ENCODE measurements around the gene KIRREL2. TPM values are rescaled to one million over a fixed set of nuclear protein-coding genes. Genes with fewer than 3 reads are reported as not detected.
A peak's percentile ranks its signal among the peaks of the same experiment; 100 is the strongest.

The KIRREL2 gene
- total RNA-seq, 1 experiment from 2014 or later = not detected

DNA sequence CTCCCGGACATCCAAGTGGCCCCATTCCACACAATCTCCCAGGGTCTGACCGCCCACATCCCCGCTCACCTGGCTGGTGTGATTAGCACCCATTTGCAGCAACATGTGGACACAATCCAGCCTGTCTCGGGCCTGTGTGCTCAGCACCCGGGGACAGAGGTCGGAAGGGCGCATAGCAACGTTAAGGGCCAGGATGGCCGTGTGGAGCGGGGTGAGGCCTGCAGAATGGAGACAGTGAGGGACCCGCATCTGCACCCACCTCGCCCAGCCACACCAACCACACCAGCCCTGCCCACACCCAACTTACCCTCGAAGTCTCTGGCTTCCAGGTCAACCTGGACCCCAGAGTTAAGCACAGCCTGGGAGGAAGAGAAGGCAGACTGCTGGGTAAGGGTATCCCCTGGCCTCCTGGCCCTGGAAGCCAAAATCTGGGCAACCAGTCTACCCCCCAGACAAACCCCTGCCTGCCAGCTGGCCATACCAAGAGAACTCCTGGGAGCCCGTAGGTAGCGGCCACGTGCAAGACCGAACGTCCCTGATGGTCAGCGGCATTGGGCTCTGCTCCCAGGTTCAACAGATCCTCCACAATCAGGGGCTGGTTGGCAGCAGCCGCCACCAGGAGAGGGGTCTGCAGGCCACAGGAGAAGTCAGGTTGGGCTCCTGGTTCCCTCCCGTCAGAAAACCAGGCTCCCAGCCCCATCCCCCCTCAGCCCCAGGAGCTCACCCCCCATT is 39.4 kb downstream of the KIRREL2 start:
- no peak overlapping the region for H3K4me3 Mint-ChIP-seq (ENCODE audit: unreplicated experiment)
- TF ChIP-seq, protein P1, sequence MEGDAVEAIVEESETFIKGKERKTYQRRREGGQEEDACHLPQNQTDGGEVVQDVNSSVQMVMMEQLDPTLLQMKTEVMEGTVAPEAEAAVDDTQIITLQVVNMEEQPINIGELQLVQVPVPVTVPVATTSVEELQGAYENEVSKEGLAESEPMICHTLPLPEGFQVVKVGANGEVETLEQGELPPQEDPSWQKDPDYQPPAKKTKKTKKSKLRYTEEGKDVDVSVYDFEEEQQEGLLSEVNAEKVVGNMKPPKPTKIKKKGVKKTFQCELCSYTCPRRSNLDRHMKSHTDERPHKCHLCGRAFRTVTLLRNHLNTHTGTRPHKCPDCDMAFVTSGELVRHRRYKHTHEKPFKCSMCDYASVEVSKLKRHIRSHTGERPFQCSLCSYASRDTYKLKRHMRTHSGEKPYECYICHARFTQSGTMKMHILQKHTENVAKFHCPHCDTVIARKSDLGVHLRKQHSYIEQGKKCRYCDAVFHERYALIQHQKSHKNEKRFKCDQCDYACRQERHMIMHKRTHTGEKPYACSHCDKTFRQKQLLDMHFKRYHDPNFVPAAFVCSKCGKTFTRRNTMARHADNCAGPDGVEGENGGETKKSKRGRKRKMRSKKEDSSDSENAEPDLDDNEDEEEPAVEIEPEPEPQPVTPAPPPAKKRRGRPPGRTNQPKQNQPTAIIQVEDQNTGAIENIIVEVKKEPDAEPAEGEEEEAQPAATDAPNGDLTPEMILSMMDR (IDR thresholded peaks at IDR 0.05; ENCODE audit: unreplicated experiment) = no peak
- H3K27ac Mint-ChIP-seq (ENCODE audit: low read depth, unreplicated experiment) = no peak overlapping the region
- intact Hi-C loops (cut with micrococcal nuclease) = no loop called here
- no peaks in the 10 kb centered on the region for H3K4me1 Mint-ChIP-seq (ENCODE audit: insufficient read depth, unreplicated experiment)
- H3K9me3 Mint-ChIP-seq (ENCODE audit: unreplicated experiment) = no peaks in the 10 kb centered on the region
- H3K36me3 Mint-ChIP-seq (ENCODE audit: insufficient read depth, unreplicated experiment) = peaks cover 42% of the 10 kb centered on the region
- DNase-seq (ENCODE audit: unreplicated experiment) = no peak
- ChIA-PET CTCF (interaction anchor here (2.3 kb wide), 1 partner anchor 13 kb away, joined by 10 read pairs; no protein-coding TSS in a partner anchor), POLR2A (interaction anchor here (0.6 kb wide), 1 partner anchor 340 kb away, joined by 3 read pairs; no protein-coding TSS in a partner anchor)
- BruUV-seq (replicated peaks) = no TSS peak
- no peaks in the 10 kb centered on the region for H3K27me3 Mint-ChIP-seq (ENCODE audit: insufficient read depth, unreplicated experiment)

DNA sequence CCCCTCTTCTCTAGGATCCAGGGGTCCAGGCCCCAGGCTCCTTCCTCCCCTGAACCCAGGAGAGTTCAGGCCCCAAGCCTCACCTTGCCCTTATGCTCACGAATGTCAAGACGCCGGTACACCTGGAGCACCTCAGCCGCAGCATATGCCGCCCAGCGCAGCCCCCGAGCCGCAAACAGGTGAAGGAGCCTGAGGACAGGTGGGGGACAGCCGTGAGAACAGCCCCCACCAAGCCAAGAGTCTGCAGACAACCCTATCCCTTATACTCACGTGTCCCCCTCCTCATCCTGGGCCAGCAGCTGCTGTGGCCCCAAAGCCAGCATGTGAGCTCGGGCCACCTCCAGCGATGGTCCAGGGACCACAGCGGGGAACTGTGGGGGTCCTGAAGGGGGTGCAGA is 39.9 kb downstream of the KIRREL2 start:
- Mint-ChIP-seq H3K4me1 (ENCODE audit: insufficient read depth, unreplicated experiment) (no peaks in the 10 kb centered on the region), H3K9me3 (ENCODE audit: unreplicated experiment) (no peaks in the 10 kb centered on the region), H3K27me3 (ENCODE audit: insufficient read depth, unreplicated experiment) (no peaks in the 10 kb centered on the region), H3K36me3 (ENCODE audit: insufficient read depth, unreplicated experiment) (peaks cover 40% of the 10 kb centered on the region), H3K27ac (ENCODE audit: low read depth, unreplicated experiment) (no peak overlapping the region), H3K4me3 (ENCODE audit: unreplicated experiment) (no peak overlapping the region)
- no peak for DNase-seq (ENCODE audit: unreplicated experiment)
- ChIA-PET CTCF (interaction anchor here (1.1 to 2.3 kb wide), 2 partner anchors 14 to 16 kb away, joined by 3 to 10 read pairs; no protein-coding TSS in a partner anchor), POLR2A (interaction anchor here (0.6 kb wide), 1 partner anchor 339 kb away, joined by 3 read pairs; no protein-coding TSS in a partner anchor)
- BruUV-seq (replicated peaks) = no TSS peak
- TF ChIP-seq, protein P1 (IDR thresholded peaks at IDR 0.05; ENCODE audit: unreplicated experiment) = no peak
- intact Hi-C loops (cut with micrococcal nuclease) = no loop called here

DNA sequence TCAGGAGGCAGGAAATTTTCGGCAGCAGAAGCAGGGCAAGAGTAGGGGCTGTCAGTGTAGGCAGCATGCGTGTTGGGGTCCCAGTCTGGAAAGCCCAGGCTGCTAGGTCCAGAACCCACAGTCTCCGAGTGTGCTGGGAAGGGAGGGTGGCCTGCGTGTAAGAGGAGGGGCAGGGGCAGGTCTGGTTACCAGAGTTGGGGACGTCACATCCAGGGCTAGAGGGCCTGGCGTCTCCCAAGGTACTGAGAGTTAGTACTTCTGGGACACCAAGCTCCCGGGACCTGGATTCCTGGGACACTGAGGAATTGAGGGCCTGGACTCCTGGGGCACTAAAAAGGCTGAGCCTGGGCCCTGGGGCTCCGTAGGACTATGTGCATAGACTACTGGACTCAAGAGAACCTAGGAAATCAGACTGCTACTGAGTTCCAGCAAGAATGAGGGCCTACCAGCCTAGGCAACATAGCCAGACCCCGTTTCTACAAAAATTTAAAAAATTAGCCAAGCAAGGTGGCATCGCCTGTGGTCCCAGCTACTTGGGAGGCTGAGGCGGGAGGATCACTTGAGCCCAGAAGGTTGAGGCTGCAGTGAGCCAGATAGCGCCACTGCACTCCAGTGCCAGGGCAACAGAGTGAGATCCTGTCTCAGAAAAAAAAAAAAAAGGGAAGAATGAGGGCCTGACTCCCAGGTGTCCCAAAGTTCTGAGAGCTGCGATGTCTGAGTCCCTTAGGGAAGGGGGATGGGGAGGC is 41.2 kb downstream of the KIRREL2 start:
- TF ChIP-seq, protein P1 (IDR thresholded peaks at IDR 0.05; ENCODE audit: unreplicated experiment) = no peak
- BruUV-seq (replicated peaks) = no TSS peak
- Mint-ChIP-seq H3K27ac (ENCODE audit: low read depth, unreplicated experiment) (peak overlapping the region; percentile 90), H3K9me3 (ENCODE audit: unreplicated experiment) (no peaks in the 10 kb centered on the region), H3K36me3 (ENCODE audit: insufficient read depth, unreplicated experiment) (peaks cover 31% of the 10 kb centered on the region), H3K4me1 (ENCODE audit: insufficient read depth, unreplicated experiment) (peaks cover 8% of the 10 kb centered on the region), H3K4me3 (ENCODE audit: unreplicated experiment) (peak overlapping the region; percentile 90), H3K27me3 (ENCODE audit: insufficient read depth, unreplicated experiment) (no peaks in the 10 kb centered on the region)
- CTCF ChIA-PET = interaction anchor here (0.7 to 2.1 kb wide), 4 partner anchors 15 to 33 kb away, joined by 3 to 15 read pairs (median 3); no protein-coding TSS in a partner anchor
- DNase-seq (ENCODE audit: unreplicated experiment) = no peak
- intact Hi-C loops (cut with micrococcal nuclease) = no loop called here
- POLR2A ChIA-PET = interaction anchor here (0.6 to 1.3 kb wide), 5 partner anchors 10 to 150 kb away, joined by 3 to 5 read pairs (median 3); partner anchors contain the start of gene LIN37

- DNase-seq (ENCODE audit: unreplicated experiment) = no peak
- Mint-ChIP-seq H3K4me1 (ENCODE audit: insufficient read depth, unreplicated experiment) (peaks cover 13% of the 10 kb centered on the region), H3K9me3 (ENCODE audit: unreplicated experiment) (no peaks in the 10 kb centered on the region), H3K27ac (ENCODE audit: low read depth, unreplicated experiment) (peak overlapping the region; percentile 90), H3K27me3 (ENCODE audit: insufficient read depth, unreplicated experiment) (no peaks in the 10 kb centered on the region), H3K4me3 (ENCODE audit: unreplicated experiment) (peak overlapping the region; percentile 90), H3K36me3 (ENCODE audit: insufficient read depth, unreplicated experiment) (peaks cover 27% of the 10 kb centered on the region)
- POLR2A ChIA-PET = interaction anchor here (0.6 to 1.3 kb wide), 5 partner anchors 11 to 150 kb away, joined by 3 to 5 read pairs (median 3); partner anchors contain the start of gene LIN37
- no TSS peak for BruUV-seq (replicated peaks)
- intact Hi-C loops (cut with micrococcal nuclease) = no loop called here
- TF ChIP-seq, protein P1 (IDR thresholded peaks at IDR 0.05; ENCODE audit: unreplicated experiment) = no peak
- CTCF ChIA-PET = interaction anchor here (0.7 to 2.1 kb wide), 3 partner anchors 15 to 33 kb away, joined by 3 to 15 read pairs (median 3); no protein-coding TSS in a partner anchor
These were observed 41.7 kb downstream of the KIRREL2 start for GRCh38 chr19:35898499-35898809.
